SK-N-SH (cell line): ENCODE results near the gene BRD7. TPM values are rescaled to one million over a fixed set of nuclear protein-coding genes. Genes with fewer than 3 reads are reported as not detected.

ENCODE experiments used
- CTCF ChIA-PET: fragments of 300-600, 350-600 bp; formaldehyde crosslinking; extraction: SDS; loops from one replicate; lab custom pipeline; 2021; lab: Yijun Ruan, JAX
- POLR2A ChIA-PET: fragments of 350-600 bp; sonication (Branson Sonifier 250); formaldehyde crosslinking; extraction: SDS; loops from one replicate; lab custom pipeline; 2020; ENCODE audit warnings: antibody characterized with exemption, inconsistent platforms; lab: Yijun Ruan, JAX
- DNase-seq: peaks from one replicate; pipeline ENCODE4 v3.0.0; 2012
- H2AFZ ChIP-seq: fragments of 200-600 bp; sonication (generic); 2 replicates; pipeline ENCODE4 v1.8.1; 2016; ENCODE audit warnings: antibody characterized with exemption, mild to moderate bottlenecking, low read depth
- H3F3A ChIP-seq: fragments of 200-600 bp; sonication (generic); replicated peaks from 2 replicates; pipeline ENCODE3; 2016; ENCODE audit warnings: antibody characterized with exemption, mild to moderate bottlenecking; ENCODE audit not compliant: insufficient read depth
- H3K27ac ChIP-seq, 2 experiments: fragments of 200-500 bp in 1 of 2; fragments of 200-600 bp in 1 of 2; sonication (Bioruptor generic) in 1 of 2; sonication (generic), shearing (Covaris generic) in 1 of 2; 2 replicates each; pipeline versions ENCODE4 v1.5.1 to v1.6.1; 2014 to 2016; ENCODE audit warnings: low read depth in 2 of 2, inconsistent platforms in 1 of 2, low read length in 1 of 2, mild to moderate bottlenecking in 1 of 2, mixed read lengths in 1 of 2
- H3K27me3 ChIP-seq: fragments of 200-600 bp; sonication (generic), shearing (Covaris generic); 2 replicates; pipeline ENCODE4 v1.6.1; 2016; ENCODE audit warnings: mixed run types; ENCODE audit not compliant: insufficient read depth
- H3K36me3 ChIP-seq, 2 experiments: fragments of 200-500 bp in 1 of 2; fragments of 200-600 bp in 1 of 2; sonication (Bioruptor generic) in 1 of 2; sonication (generic) in 1 of 2; replicated peaks in 1 of 2; 2 replicates each; pipeline versions ENCODE3 to v1.5.1; 2014 to 2016; ENCODE audit warnings: low read length in 1 of 2, mild to moderate bottlenecking in 1 of 2; ENCODE audit not compliant: insufficient read depth in 2 of 2, control insufficient read depth in 1 of 2
- H3K4me1 ChIP-seq, 2 experiments: fragments of 200-500 bp in 1 of 2; fragments of 200-600 bp in 1 of 2; sonication (Bioruptor generic) in 1 of 2; sonication (generic), shearing (Covaris generic) in 1 of 2; 2 replicates each; pipeline versions ENCODE4 v1.5.1 to v1.6.1; 2014 to 2016; ENCODE audit warnings: low read depth in 1 of 2, low read length in 1 of 2, mixed run types in 1 of 2; ENCODE audit not compliant: insufficient read depth in 2 of 2, control insufficient read depth in 1 of 2
- H3K4me2 ChIP-seq: fragments of 200-600 bp; sonication (generic), shearing (Covaris generic); 2 replicates; pipeline ENCODE4 v1.6.1; 2017; ENCODE audit warnings: mixed run types
- H3K4me3 ChIP-seq, 2 experiments: fragments of 200-500 bp in 1 of 2; fragments of 200-600 bp in 1 of 2; sonication (Bioruptor generic) in 1 of 2; sonication (generic), shearing (Covaris generic) in 1 of 2; 2 replicates each; pipeline versions ENCODE4 v1.5.1 to v1.8.1; 2014 to 2016; ENCODE audit warnings: low read depth in 2 of 2, inconsistent platforms in 1 of 2, low read length in 1 of 2, mild to moderate bottlenecking in 1 of 2, mixed read lengths in 1 of 2, moderate library complexity in 1 of 2
- H3K79me2 ChIP-seq: fragments of 200-600 bp; sonication (generic); 2 replicates; pipeline ENCODE4 v1.8.1; 2017; ENCODE audit warnings: mild to moderate bottlenecking; ENCODE audit not compliant: insufficient read depth
- H3K9ac ChIP-seq: fragments of 200-600 bp; sonication (generic); 2 replicates; pipeline ENCODE4 v1.6.1; 2017; ENCODE audit warnings: mixed run types
- H3K9me2 ChIP-seq: fragments of 200-600 bp; sonication (generic); 2 replicates; pipeline ENCODE4 v1.6.1; 2017; ENCODE audit warnings: mixed run types
- H3K9me3 ChIP-seq: fragments of 200-600 bp; sonication (generic); 2 replicates; pipeline ENCODE4 v1.6.1; 2017; ENCODE audit warnings: mixed run types, mild to moderate bottlenecking, moderate library complexity
- H4K20me1 ChIP-seq: fragments of 200-600 bp; sonication (generic); 2 replicates; pipeline ENCODE4 v1.6.1; 2017; ENCODE audit warnings: mild to moderate bottlenecking, mixed run types; ENCODE audit not compliant: insufficient read depth
- ELF1 ChIP-seq: IDR thresholded peaks from 2 replicates; pipeline ENCODE4 v1.4.0; 2012
- EP300 ChIP-seq, 2 experiments: IDR thresholded peaks; 2 replicates each; pipeline versions ENCODE4 v1.4.0 to v1.6.1; 2012; ENCODE audit warnings: borderline replicate concordance in 1 of 2, low read depth in 1 of 2, low read length in 1 of 2
- EZH2phosphoT487 ChIP-seq: fragments of 200-600 bp; sonication (generic); IDR thresholded peaks from 2 replicates; pipeline ENCODE4 v1.6.1; 2017; ENCODE audit warnings: low read depth, mixed run types, mild to moderate bottlenecking, antibody characterized with exemption, moderate library complexity, borderline replicate concordance
- FOXJ3 ChIP-seq: sonication (generic); formaldehyde crosslinking; IDR thresholded peaks from 2 replicates; pipeline ENCODE4 v1.5.1; 2020; ENCODE audit warnings: mild to moderate bottlenecking, missing genetic modification reagents
- GATA2 ChIP-seq: sonication (generic); formaldehyde crosslinking; IDR thresholded peaks from 2 replicates; pipeline ENCODE4 v1.5.0; 2020; ENCODE audit warnings: mild to moderate bottlenecking, missing genetic modification reagents
- JUND ChIP-seq: IDR thresholded peaks from 2 replicates; pipeline ENCODE4 v1.4.0; 2012
- MEF2A ChIP-seq: IDR thresholded peaks from 2 replicates; pipeline ENCODE4 v1.4.0; 2012; ENCODE audit warnings: low read depth, borderline replicate concordance
- RAD21 ChIP-seq: IDR thresholded peaks from 2 replicates; pipeline ENCODE4 v1.6.1; 2012; ENCODE audit warnings: mild to moderate bottlenecking, low read length
- REST ChIP-seq: IDR thresholded peaks from 2 replicates; pipeline ENCODE4 v1.6.1; 2012; ENCODE audit warnings: mild to moderate bottlenecking, low read depth, low read length, moderate library complexity
- RFX5 ChIP-seq: IDR thresholded peaks from 2 replicates; pipeline ENCODE4 v1.6.1; 2012; ENCODE audit warnings: mild to moderate bottlenecking, improper control_type of control experiment, low read length
- RXRA ChIP-seq: IDR thresholded peaks from 2 replicates; pipeline ENCODE4 v1.4.0; 2012; ENCODE audit warnings: low read depth, mild to moderate bottlenecking, borderline replicate concordance
- SMC3 ChIP-seq: IDR thresholded peaks from 2 replicates; pipeline ENCODE4 v1.6.1; 2012; ENCODE audit warnings: low read depth, low read length, improper control_type of control experiment
- USF2 ChIP-seq: fragments of 150-350 bp; IDR thresholded peaks from 2 replicates; pipeline ENCODE4 v1.6.1; 2017; ENCODE audit warnings: antibody characterized with exemption, low read length, low read depth, borderline replicate concordance
- WGBS: methylation state at CpG from one replicate; pipeline ENCODE4 v1.1.6; 2017; ENCODE audit warnings: low lambda C conversion rate; 5-methylcytosine and 5-hydroxymethylcytosine counted together
- polyA plus RNA-seq, 3 experiments: library from polyadenylated mRNA; depleted of rRNA; stranded (reverse); fragments of >200 nt; gene quantifications; 2 replicates each; pipeline ENCODE4 v1.2.3, GENCODE V29; 2012
- TF ChIP-seq, protein P1 (sequence below): IDR thresholded peaks from 2 replicates; pipeline ENCODE4 v1.4.0; 2012; ENCODE audit warnings: low read depth
- TF ChIP-seq, protein P2 (sequence below): IDR thresholded peaks from 2 replicates; pipeline ENCODE4 v1.4.0; 2012; ENCODE audit warnings: low read depth, borderline replicate concordance

BRD7 gene
- polyA plus RNA-seq, 1 of the 3 experiments (the other 2 are of a cell fraction) = 32.9 TPM

- CTCF ChIA-PET = interaction anchor here (1.1 to 1.5 kb wide), 4 partner anchors 11 to 56 kb away, joined by 3 to 5 read pairs (median 3); no protein-coding TSS in a partner anchor
- DNase-seq = peak; percentile 14
- Histone ChIP-seq H3F3A (no peaks in the 10 kb centered on the region), H3K36me3 (peaks cover 0 to 2% of the 10 kb centered on the region in 2 experiments), H3K9me3 (no peaks in the 10 kb centered on the region), H4K20me1 (no peaks in the 10 kb centered on the region), H3K9me2 (no peaks in the 10 kb centered on the region), H3K27me3 (no peaks in the 10 kb centered on the region), H3K4me2 (no peak overlapping the region), H3K4me1 (peaks cover 0 to 21% of the 10 kb centered on the region in 2 experiments; a peak in 1 of 4 replicates), H2AFZ (no peak overlapping the region), H3K9ac (no peak overlapping the region), H3K27ac (no peak overlapping the region; a peak in 2 of 4 replicates), H3K4me3 (no peak overlapping the region), H3K79me2 (no peaks in the 10 kb centered on the region)
- WGBS = 94% methylated on average over 11 of the region's 29 CpGs
- TF ChIP-seq ELF1 = no peak
- no peak for TF ChIP-seq EZH2phosphoT487
- no peak for TF ChIP-seq USF2
- no peak for TF ChIP-seq REST
- TF ChIP-seq, protein P1, sequence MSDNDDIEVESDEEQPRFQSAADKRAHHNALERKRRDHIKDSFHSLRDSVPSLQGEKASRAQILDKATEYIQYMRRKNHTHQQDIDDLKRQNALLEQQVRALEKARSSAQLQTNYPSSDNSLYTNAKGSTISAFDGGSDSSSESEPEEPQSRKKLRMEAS = no peak
- TF ChIP-seq GATA2 (CRISPR knock-in tag) = no peak
- TF ChIP-seq RAD21 = no peak
- no peak for TF ChIP-seq EP300 (IDR thresholded peaks at IDR 0.05; ENCODE audit: borderline replicate concordance in 1 of 2, low read depth in 1 of 2, low read length in 1 of 2)
- TF ChIP-seq, protein P2, sequence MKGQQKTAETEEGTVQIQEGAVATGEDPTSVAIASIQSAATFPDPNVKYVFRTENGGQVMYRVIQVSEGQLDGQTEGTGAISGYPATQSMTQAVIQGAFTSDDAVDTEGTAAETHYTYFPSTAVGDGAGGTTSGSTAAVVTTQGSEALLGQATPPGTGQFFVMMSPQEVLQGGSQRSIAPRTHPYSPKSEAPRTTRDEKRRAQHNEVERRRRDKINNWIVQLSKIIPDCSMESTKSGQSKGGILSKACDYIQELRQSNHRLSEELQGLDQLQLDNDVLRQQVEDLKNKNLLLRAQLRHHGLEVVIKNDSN = no peak
- TF ChIP-seq SMC3 = no peak
- no peak for TF ChIP-seq FOXJ3 (CRISPR knock-in tag)
- no peak for TF ChIP-seq JUND
- TF ChIP-seq MEF2A = no peak
- no peak for TF ChIP-seq RXRA
- no peak for TF ChIP-seq RFX5
- POLR2A ChIA-PET = interaction anchor here (2.0 kb wide), 1 partner anchor 14 kb away, joined by 8 read pairs; no protein-coding TSS in a partner anchor
These were observed 69.9 kb downstream of the BRD7 start for GRCh38 chr16:50298591-50299507.
